ENCODE measurements around the gene NTM.

DNA sequence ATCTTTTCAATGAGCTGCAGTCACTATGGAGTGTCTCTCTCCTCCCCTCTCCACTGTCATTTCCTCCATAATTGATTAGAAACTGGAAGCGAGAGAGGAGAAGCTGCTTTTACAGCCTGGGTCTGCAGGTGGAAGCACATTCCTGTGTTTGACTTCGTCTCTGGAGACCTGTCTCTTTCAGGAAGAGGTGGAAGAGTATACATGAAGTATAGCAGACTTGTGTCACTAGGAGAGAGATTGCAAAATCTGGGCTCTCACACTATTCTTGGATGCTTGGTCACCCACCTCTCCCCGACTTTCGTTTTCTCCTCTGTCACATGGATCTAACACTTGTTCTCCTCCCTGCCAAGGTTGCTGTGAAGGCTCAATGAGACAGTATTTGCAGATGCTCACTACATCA, 323.3 kb downstream of the NTM start:
- TF ChIP-seq, protein P1, sequence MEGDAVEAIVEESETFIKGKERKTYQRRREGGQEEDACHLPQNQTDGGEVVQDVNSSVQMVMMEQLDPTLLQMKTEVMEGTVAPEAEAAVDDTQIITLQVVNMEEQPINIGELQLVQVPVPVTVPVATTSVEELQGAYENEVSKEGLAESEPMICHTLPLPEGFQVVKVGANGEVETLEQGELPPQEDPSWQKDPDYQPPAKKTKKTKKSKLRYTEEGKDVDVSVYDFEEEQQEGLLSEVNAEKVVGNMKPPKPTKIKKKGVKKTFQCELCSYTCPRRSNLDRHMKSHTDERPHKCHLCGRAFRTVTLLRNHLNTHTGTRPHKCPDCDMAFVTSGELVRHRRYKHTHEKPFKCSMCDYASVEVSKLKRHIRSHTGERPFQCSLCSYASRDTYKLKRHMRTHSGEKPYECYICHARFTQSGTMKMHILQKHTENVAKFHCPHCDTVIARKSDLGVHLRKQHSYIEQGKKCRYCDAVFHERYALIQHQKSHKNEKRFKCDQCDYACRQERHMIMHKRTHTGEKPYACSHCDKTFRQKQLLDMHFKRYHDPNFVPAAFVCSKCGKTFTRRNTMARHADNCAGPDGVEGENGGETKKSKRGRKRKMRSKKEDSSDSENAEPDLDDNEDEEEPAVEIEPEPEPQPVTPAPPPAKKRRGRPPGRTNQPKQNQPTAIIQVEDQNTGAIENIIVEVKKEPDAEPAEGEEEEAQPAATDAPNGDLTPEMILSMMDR (IDR thresholded peaks at IDR 0.05; ENCODE audit: poor library complexity) = no peak
- TF ChIP-seq EZH2 (IDR thresholded peaks at IDR 0.05; ENCODE audit: borderline replicate concordance) = no peak

Measured in hepatocyte (in vitro differentiated cells).